Smooth muscle cell (in vitro differentiated cells): ENCODE results near the gene SLC16A3. TPM values are rescaled to one million over a fixed set of nuclear protein-coding genes. Genes with fewer than 3 reads are reported as not detected.

ENCODE experiments used
- DNase-seq: peaks from one replicate; lab custom pipeline; 2025; ENCODE audit not compliant: unreplicated experiment; lab: John Stamatoyannopoulos, UW
- H2AFZ ChIP-seq: fragments of 200-600 bp; sonication (generic); 2 replicates; pipeline ENCODE4 v1.6.0; 2016; ENCODE audit warnings: antibody characterized with exemption, low read depth, mild to moderate bottlenecking
- H3F3A ChIP-seq: fragments of 200-600 bp; sonication (generic); 2 replicates; pipeline ENCODE4 v1.6.0; 2017; ENCODE audit warnings: antibody characterized with exemption, low read depth
- H3K27ac ChIP-seq: fragments of 200-600 bp; sonication (generic); 2 replicates; pipeline ENCODE4 v1.5.1; 2016; ENCODE audit warnings: low read depth, mild to moderate bottlenecking
- H3K27me3 ChIP-seq: fragments of 200-600 bp; sonication (generic); 2 replicates; pipeline ENCODE4 v1.6.1; 2016; ENCODE audit warnings: low read depth, mild to moderate bottlenecking
- H3K36me3 ChIP-seq: fragments of 200-600 bp; sonication (generic); 2 replicates; pipeline ENCODE4 v1.5.1; 2016; ENCODE audit warnings: low read depth
- H3K4me1 ChIP-seq: fragments of 200-600 bp; sonication (generic); 2 replicates; pipeline ENCODE4 v1.5.1; 2016; ENCODE audit warnings: low read depth
- H3K4me2 ChIP-seq: fragments of 200-600 bp; sonication (generic); 2 replicates; pipeline ENCODE4 v1.6.0; 2016; ENCODE audit warnings: mild to moderate bottlenecking
- H3K4me3 ChIP-seq: fragments of 200-600 bp; sonication (generic); 2 replicates; pipeline ENCODE4 v1.5.1; 2016; ENCODE audit warnings: mild to moderate bottlenecking
- H3K79me2 ChIP-seq: fragments of 200-600 bp; sonication (generic); 2 replicates; pipeline ENCODE4 v1.6.0; 2016; ENCODE audit warnings: low read depth, mild to moderate bottlenecking
- H3K9ac ChIP-seq: fragments of 200-600 bp; sonication (generic); 2 replicates; pipeline ENCODE4 v1.6.0; 2016; ENCODE audit warnings: low read depth
- H3K9me3 ChIP-seq: fragments of 200-600 bp; sonication (generic); replicated peaks from 2 replicates; pipeline ENCODE4 v1.5.1; 2016; ENCODE audit warnings: low read depth
- H4K20me1 ChIP-seq: fragments of 200-600 bp; sonication (generic); 2 replicates; pipeline ENCODE4 v1.6.0; 2016; ENCODE audit warnings: low read depth
- CTCF ChIP-seq: fragments of 200-600 bp; sonication (generic); IDR thresholded peaks from 2 replicates; pipeline ENCODE4 v1.5.1; 2017; ENCODE audit warnings: borderline replicate concordance, mild to moderate bottlenecking, antibody characterized with exemption; ENCODE audit not compliant: insufficient read depth, poor library complexity, severe bottlenecking
- WGBS: methylation state at CpG from one replicate; pipeline ENCODE4 v1.1.7; 2016; ENCODE audit warnings: low lambda C conversion rate; 5-methylcytosine and 5-hydroxymethylcytosine counted together
- polyA plus RNA-seq: library from polyadenylated mRNA; unstranded; fragments of >200 nt; fragmentation: Nextera tagmentation; extraction: Ambion mirVana; gene quantifications from 2 replicates; pipeline ENCODE4 v1.2.1, GENCODE V29; 2016
- total RNA-seq: library from RNA; depleted of rRNA; stranded (reverse); fragments of >200 nt; gene quantifications from 2 replicates; pipeline ENCODE4 v1.2.3, GENCODE V29; 2014

Gene SLC16A3
- total and polyA plus RNA-seq, 2 experiments from 2014 or later, result 83.3 to 180 TPM

GRCh38 chr17:82262344-82262743 is 33.5 kb downstream of the SLC16A3 start:
- Histone ChIP-seq H3K27ac (no peak overlapping the region), H3K27me3 (no peaks in the 10 kb centered on the region), H3K79me2 (peaks cover 97% of the 10 kb centered on the region), H3K4me1 (no peaks in the 10 kb centered on the region), H4K20me1 (peaks cover 100% of the 10 kb centered on the region), H3K9me3 (no peaks in the 10 kb centered on the region), H3K9ac (no peak overlapping the region), H3F3A (peaks cover 20% of the 10 kb centered on the region), H3K36me3 (peaks cover 13% of the 10 kb centered on the region), H2AFZ (no peak overlapping the region), H3K4me3 (no peak overlapping the region), H3K4me2 (no peak overlapping the region)
- TF ChIP-seq CTCF, result no peak
- 93% methylated on average over 4 of the region's 4 CpGs for WGBS
- DNase-seq, result no peak

GRCh38 chr17:82263641-82264040 is 34.8 kb downstream of the SLC16A3 start:
- no peaks in the 10 kb centered on the region for H3K4me1 ChIP-seq
- DNase-seq, result no peak
- H3K9ac ChIP-seq, result no peak overlapping the region
- H3K79me2 ChIP-seq, result peaks cover 97% of the 10 kb centered on the region
- no peak overlapping the region for H2AFZ ChIP-seq
- H3K27me3 ChIP-seq, result no peaks in the 10 kb centered on the region
- no peak overlapping the region for H3K4me3 ChIP-seq
- H3K36me3 ChIP-seq, result peaks cover 11% of the 10 kb centered on the region
- TF ChIP-seq CTCF, result no peak
- peaks cover 100% of the 10 kb centered on the region for H4K20me1 ChIP-seq
- H3K27ac ChIP-seq, result no peak overlapping the region
- peaks cover 14% of the 10 kb centered on the region for H3F3A ChIP-seq
- H3K4me2 ChIP-seq, result no peak overlapping the region
- no peaks in the 10 kb centered on the region for H3K9me3 ChIP-seq
- 94% methylated on average over 9 of the region's 9 CpGs for WGBS

GRCh38 chr17:82266142-82266541 is 37.3 kb downstream of the SLC16A3 start:
- Histone ChIP-seq H2AFZ (no peak overlapping the region), H3K79me2 (peaks cover 99% of the 10 kb centered on the region), H3F3A (peaks cover 14% of the 10 kb centered on the region), H3K4me3 (no peak overlapping the region), H3K36me3 (no peaks in the 10 kb centered on the region), H3K9ac (no peak overlapping the region), H3K27me3 (no peaks in the 10 kb centered on the region), H3K27ac (no peak overlapping the region), H4K20me1 (peaks cover 100% of the 10 kb centered on the region), H3K4me1 (no peaks in the 10 kb centered on the region), H3K9me3 (no peaks in the 10 kb centered on the region), H3K4me2 (no peak overlapping the region)
- WGBS, result 98% methylated on average over 10 of the region's 10 CpGs
- DNase-seq, result no peak
- TF ChIP-seq CTCF, result no peak
